Right lobe of liver (tissue), 4 donors: ENCODE data around the gene FHIP2A.

Experiments used
- CTCF ChIP-seq, 4 donors: fragments of 200-600 bp in 3 of 4; fragments of 450-650 bp in 1 of 4; IDR thresholded peaks; one replicate each; pipeline versions ENCODE4 v1.5.1 to v1.8.0; 2016 to 2022; ENCODE audit warnings: antibody characterized with exemption in 4 of 4, mild to moderate bottlenecking in 2 of 4
- POLR2A ChIP-seq: fragments of 450-650 bp; IDR thresholded peaks from one replicate; pipeline ENCODE4 v1.6.1; 2017; ENCODE audit warnings: antibody characterized with exemption, mild to moderate bottlenecking
- donor health status: DM: no; HTN: no; CAD: no.
- donor health status: DM: no; HTN: no; CAD: no.
- donor health status: DM: no; HTN: yes; CAD: no.

GRCh38 chr10:114855776-114856543 lies 34.4 kb downstream of the FHIP2A start:
- no peak for TF ChIP-seq POLR2A
- no peak for TF ChIP-seq CTCF (IDR thresholded peaks at IDR 0.05)
